Stimulated activated memory B cell treated with anti-CD40 and anti-IgM and Interleukin-4, amounts not matched to agents 10 μg/mL and 1 μg/mL and 100 μg/mL, for 72 hours (primary cell): ENCODE data around the gene ZFP37.

Experiments
- ATAC-seq: fragments of 150-1000 bp; cut with Tn5 transposase; 2 replicates; pipeline ENCODE4 v1.10.0; 2021
- H3K27ac Mint-ChIP-seq: one replicate; pipeline ENCODE4 v1.8.0; 2022; ENCODE audit warnings: mild to moderate bottlenecking, mixed read lengths
- H3K27me3 Mint-ChIP-seq: one replicate; pipeline ENCODE4 v1.8.0; 2022; ENCODE audit warnings: mixed read lengths
- H3K36me3 Mint-ChIP-seq: one replicate; pipeline ENCODE4 v1.8.0; 2022; ENCODE audit warnings: mixed read lengths
- H3K4me1 Mint-ChIP-seq: one replicate; pipeline ENCODE4 v1.8.0; 2022; ENCODE audit warnings: mixed read lengths
- H3K4me3 Mint-ChIP-seq: one replicate; pipeline ENCODE4 v1.8.0; 2022; ENCODE audit warnings: mild to moderate bottlenecking, moderate library complexity, mixed read lengths
- H3K9me3 Mint-ChIP-seq: one replicate; pipeline ENCODE4 v1.8.0; 2022; ENCODE audit warnings: mixed read lengths

Gene ZFP37

GRCh38 chr9:113012492-113012891 lies 44.0 kb downstream of the ZFP37 start:
- Mint-ChIP-seq H3K9me3 (peaks cover 15% of the 10 kb centered on the region), H3K4me3 (peak overlapping the region; percentile 81), H3K4me1 (peaks cover 6% of the 10 kb centered on the region), H3K27me3 (peaks cover 23% of the 10 kb centered on the region), H3K36me3 (peaks cover 28% of the 10 kb centered on the region), H3K27ac (no peak overlapping the region)
- no peak for ATAC-seq

- Mint-ChIP-seq H3K4me3 (peak within 1 kb of the TSS; percentile 81), H3K9me3 (peaks cover 15% of the 10 kb centered on the region), H3K27ac (peak within 1 kb of the TSS; percentile 54), H3K36me3 (peaks cover 28% of the 10 kb centered on the region), H3K4me1 (peaks cover 6% of the 10 kb centered on the region), H3K27me3 (peaks cover 23% of the 10 kb centered on the region)
- no peak for ATAC-seq
Measured at GRCh38 chr9:113011911-113012381, 44.6 kb downstream of the ZFP37 start, which contains the start of gene ZNF883. TSS of gene ZNF883 (minus strand) at chr9:113012192.

- Mint-ChIP-seq H3K4me1 (no peaks in the 10 kb centered on the region), H3K4me3 (no peak overlapping the region), H3K9me3 (peaks cover 29% of the 10 kb centered on the region), H3K27me3 (peaks cover 8% of the 10 kb centered on the region), H3K27ac (no peak overlapping the region), H3K36me3 (peaks cover 39% of the 10 kb centered on the region)
- no peak for ATAC-seq
Measured at GRCh38 chr9:113005777-113006176, 50.7 kb downstream of the ZFP37 start.

GRCh38 chr9:112997236-112997941 lies 59.1 kb downstream of the ZFP37 start:
- Mint-ChIP-seq H3K4me3 (no peak overlapping the region), H3K4me1 (no peaks in the 10 kb centered on the region), H3K27me3 (no peaks in the 10 kb centered on the region), H3K36me3 (peaks cover 42% of the 10 kb centered on the region), H3K9me3 (peaks cover 47% of the 10 kb centered on the region), H3K27ac (no peak overlapping the region)
- ATAC-seq: no peak
